ENCODE data around the gene PRPF6. TPM values are rescaled to one million over a fixed set of nuclear protein-coding genes. Genes with fewer than 3 reads are reported as not detected.
A peak's percentile ranks its signal among the peaks of the same experiment; 100 is the strongest.
"Not testable (repeated sequence)": the region's sequence is repeated elsewhere in the genome, so short reads cannot be mapped to it uniquely, and the experiment has no call there.

Gene PRPF6
- total and polyA plus RNA-seq, 2 of the 13 experiments (the other 11 are each of a cell fraction or from before 2014, with no cell fraction given) = 63.7 to 101 TPM

DNA sequence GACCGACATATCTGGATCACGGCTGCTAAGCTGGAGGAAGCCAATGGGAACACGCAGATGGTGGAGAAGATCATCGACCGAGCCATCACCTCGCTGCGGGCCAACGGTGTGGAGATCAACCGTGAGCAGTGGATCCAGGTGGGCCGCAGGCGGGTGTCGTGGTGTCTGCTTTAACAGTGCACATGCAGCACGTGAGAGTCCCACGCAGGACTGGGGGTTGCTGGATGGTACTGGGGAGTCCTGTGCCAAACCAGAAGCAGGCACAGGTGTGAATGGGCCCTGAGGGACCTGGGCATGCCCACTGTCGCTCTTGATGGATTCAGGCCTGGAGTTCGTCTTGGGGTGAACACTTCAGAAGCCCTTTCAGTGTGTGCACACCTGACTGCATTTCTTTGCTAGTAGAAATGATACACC lies 30.4 kb downstream of the PRPF6 start (continued):
- TF ChIP-seq GTF2F1 (IDR thresholded peaks at IDR 0.05; ENCODE audit: low read length) = no peak

- ATAC-seq; H3K27ac ChIP-seq (ENCODE audit: extremely low read length, insufficient read depth, low read length); H3K9me3 ChIP-seq (ENCODE audit: low read length); FAIRE-seq; H3K79me2 ChIP-seq (ENCODE audit: insufficient read depth, low read length); H4K20me1 ChIP-seq (ENCODE audit: insufficient read depth, low read length); POLR2A ChIA-PET; intact Hi-C loops (cut with micrococcal nuclease; ENCODE audit: unreplicated experiment); H2AFZ ChIP-seq (ENCODE audit: low read length); CTCF ChIA-PET (ENCODE audit: low intra/inter-chr PET ratio, low total read pairs); in situ Hi-C loops (cut with HindIII; ENCODE audit: extremely low pct_ligation_motif_present, low pct_unique_long_range_greater_than_20kb); H3K27me3 ChIP-seq (ENCODE audit: control insufficient read depth in 1 of 2, insufficient read depth in 2 of 2, low read length in 2 of 2); DNase-seq (ENCODE audit: low spot score); H3K9ac ChIP-seq (ENCODE audit: insufficient read depth, low read depth, low read length); H3K4me2 ChIP-seq (ENCODE audit: low read depth, low read length); BruUV-seq (replicated peaks); H3K4me3 ChIP-seq (replicated peaks in 1 of 3; ENCODE audit: insufficient read depth in 1 of 3, low read depth in 2 of 3, low read length in 3 of 3); H3K4me1 ChIP-seq (ENCODE audit: insufficient read depth, low read length): not testable (repeated sequence)
- peaks cover 50 to 81% of the 10 kb centered on the region in 2 experiments for H3K36me3 ChIP-seq (replicated peaks in 1 of 2; ENCODE audit: control insufficient read depth in 1 of 2, insufficient read depth in 2 of 2, low read length in 2 of 2)
- WGBS (ENCODE audit: low lambda C conversion rate) = 94% methylated on average over 15 of the region's 20 CpGs
Observed at GRCh38 chr20:64012385-64013154, 31.6 kb downstream of the PRPF6 start.

DNA sequence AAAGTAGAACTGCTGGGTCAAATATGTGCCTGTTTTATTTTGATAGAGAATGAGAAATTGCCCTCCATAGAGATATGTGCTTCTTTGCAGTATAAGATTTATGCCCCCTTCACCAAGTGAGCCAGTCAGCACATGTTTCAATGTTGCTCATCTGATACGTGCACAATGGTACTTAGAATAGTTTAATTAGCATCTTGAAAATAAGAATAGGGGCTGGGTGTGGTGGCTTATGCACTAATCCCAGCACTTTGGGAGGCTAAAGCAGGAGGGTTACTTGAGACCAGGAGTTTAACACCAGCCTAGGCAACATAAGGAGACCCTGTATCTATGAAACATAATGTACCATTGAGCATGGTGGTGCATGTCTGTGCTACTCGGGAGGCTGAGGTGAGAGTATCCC lies 34.7 kb downstream of the PRPF6 start:
- ATAC-seq (no peak), DNase-seq (ENCODE audit: low spot score) (no peak), FAIRE-seq (no peak)
- no peak overlapping the region for H3K4me3 ChIP-seq (replicated peaks in 1 of 3; ENCODE audit: insufficient read depth in 1 of 3, low read depth in 2 of 3, low read length in 3 of 3)
- BruUV-seq (replicated peaks) = no TSS peak
- H3K9ac ChIP-seq (ENCODE audit: insufficient read depth, low read depth, low read length) = no peak overlapping the region
- no peaks in the 10 kb centered on the region for H3K27me3 ChIP-seq (ENCODE audit: control insufficient read depth in 1 of 2, insufficient read depth in 2 of 2, low read length in 2 of 2)
- H3K79me2 ChIP-seq (ENCODE audit: insufficient read depth, low read length) = peaks cover 2% of the 10 kb centered on the region
- in situ Hi-C loops (cut with HindIII; ENCODE audit: extremely low pct_ligation_motif_present, low pct_unique_long_range_greater_than_20kb) = no loop called here
- WGBS (ENCODE audit: low lambda C conversion rate) = 89% methylated on average over 2 of the region's 2 CpGs
- H3K36me3 ChIP-seq (replicated peaks in 1 of 2; ENCODE audit: control insufficient read depth in 1 of 2, insufficient read depth in 2 of 2, low read length in 2 of 2) = peaks cover 56 to 75% of the 10 kb centered on the region in 2 experiments
- POLR2A ChIA-PET = no interaction called here
- H3K4me2 ChIP-seq (ENCODE audit: low read depth, low read length) = no peak overlapping the region
- H3K4me1 ChIP-seq (ENCODE audit: insufficient read depth, low read length) = no peaks in the 10 kb centered on the region
- H4K20me1 ChIP-seq (ENCODE audit: insufficient read depth, low read length) = no peaks in the 10 kb centered on the region
- CTCF ChIA-PET (ENCODE audit: low intra/inter-chr PET ratio, low total read pairs) = no interaction called here
- H3K9me3 ChIP-seq (ENCODE audit: low read length) = no peaks in the 10 kb centered on the region
- no peak overlapping the region for H3K27ac ChIP-seq (ENCODE audit: extremely low read length, insufficient read depth, low read length)
- intact Hi-C loops (cut with micrococcal nuclease; ENCODE audit: unreplicated experiment) = no loop called here
- TF ChIP-seq RBM22 (optimal IDR thresholded peaks at IDR 0.05; ENCODE audit: low read length) = peak; percentile 27
- TF ChIP-seq TCF7 (IDR thresholded peaks at IDR 0.05; ENCODE audit: low read depth) = no peak
- H2AFZ ChIP-seq (ENCODE audit: low read length) = no peak overlapping the region

All from HepG2 (cell line).